Measurements from ENCODE around the gene MAP2K6.

DNA sequence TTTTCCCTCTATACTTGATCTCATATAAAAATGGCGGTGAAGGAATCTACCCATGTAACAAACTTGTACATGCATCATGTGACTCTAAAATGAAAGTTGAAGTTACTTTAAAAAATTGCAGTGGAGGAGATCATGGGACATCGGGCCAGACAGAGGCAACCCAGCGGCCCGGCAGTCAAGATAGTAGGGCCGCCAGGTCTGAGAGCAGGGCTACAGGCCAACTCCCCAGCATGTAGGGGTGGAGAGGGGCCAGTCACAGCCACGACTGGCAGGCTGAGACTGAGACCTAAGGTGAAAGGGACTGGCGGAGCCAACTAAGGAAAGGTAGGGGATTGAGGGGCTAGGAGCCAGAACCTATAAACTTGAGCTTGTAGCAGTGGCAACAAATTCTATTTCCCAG, 150.9 kb downstream of the MAP2K6 start:
- TF ChIP-seq, protein P1, sequence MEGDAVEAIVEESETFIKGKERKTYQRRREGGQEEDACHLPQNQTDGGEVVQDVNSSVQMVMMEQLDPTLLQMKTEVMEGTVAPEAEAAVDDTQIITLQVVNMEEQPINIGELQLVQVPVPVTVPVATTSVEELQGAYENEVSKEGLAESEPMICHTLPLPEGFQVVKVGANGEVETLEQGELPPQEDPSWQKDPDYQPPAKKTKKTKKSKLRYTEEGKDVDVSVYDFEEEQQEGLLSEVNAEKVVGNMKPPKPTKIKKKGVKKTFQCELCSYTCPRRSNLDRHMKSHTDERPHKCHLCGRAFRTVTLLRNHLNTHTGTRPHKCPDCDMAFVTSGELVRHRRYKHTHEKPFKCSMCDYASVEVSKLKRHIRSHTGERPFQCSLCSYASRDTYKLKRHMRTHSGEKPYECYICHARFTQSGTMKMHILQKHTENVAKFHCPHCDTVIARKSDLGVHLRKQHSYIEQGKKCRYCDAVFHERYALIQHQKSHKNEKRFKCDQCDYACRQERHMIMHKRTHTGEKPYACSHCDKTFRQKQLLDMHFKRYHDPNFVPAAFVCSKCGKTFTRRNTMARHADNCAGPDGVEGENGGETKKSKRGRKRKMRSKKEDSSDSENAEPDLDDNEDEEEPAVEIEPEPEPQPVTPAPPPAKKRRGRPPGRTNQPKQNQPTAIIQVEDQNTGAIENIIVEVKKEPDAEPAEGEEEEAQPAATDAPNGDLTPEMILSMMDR (conservative IDR thresholded peaks at IDR 0.05; ENCODE audit: low read length), result no peak
- TF ChIP-seq EZH2phosphoT487 (IDR thresholded peaks at IDR 0.05; ENCODE audit: borderline replicate concordance), result no peak
